Measurements from ENCODE around the gene SULT1A1.

The SULT1A1 gene

GRCh38 chr16:28585674-28586073 is 24.2 kb downstream of the SULT1A1 start:
- Histone ChIP-seq H3K27me3 (ENCODE audit: insufficient read depth, poor library complexity, severe bottlenecking) (no peaks in the 10 kb centered on the region), H3K27ac (replicated peaks) (no peak overlapping the region), H3K4me3 (replicated peaks; ENCODE audit: insufficient read depth, low read length) (no peak overlapping the region)
- TF ChIP-seq GABPA (IDR thresholded peaks at IDR 0.05; ENCODE audit: low read depth) (no peak), CTCF (IDR thresholded peaks at IDR 0.05; ENCODE audit: insufficient read depth, low read length) (no peak), REST (IDR thresholded peaks at IDR 0.05; ENCODE audit: insufficient replicate concordance, low read depth) (no peak), POLR2AphosphoS5 (IDR thresholded peaks at IDR 0.05; ENCODE audit: low read depth) (no peak), SPI1 (IDR thresholded peaks at IDR 0.05; ENCODE audit: borderline replicate concordance, low read depth) (no peak)
- DNase-seq (ENCODE audit: low read depth in 1 of 2, low spot score in 1 of 2), result no peak

GRCh38 chr16:28580726-28581315 is 29.0 kb downstream of the SULT1A1 start:
- Histone ChIP-seq H3K4me3 (replicated peaks; ENCODE audit: insufficient read depth, low read length) (no peak overlapping the region), H3K27ac (replicated peaks) (no peak overlapping the region), H3K27me3 (ENCODE audit: insufficient read depth, poor library complexity, severe bottlenecking) (no peaks in the 10 kb centered on the region)
- no peak for TF ChIP-seq GABPA (IDR thresholded peaks at IDR 0.05; ENCODE audit: low read depth)
- TF ChIP-seq CTCF (IDR thresholded peaks at IDR 0.05; ENCODE audit: insufficient read depth, low read length), result no peak
- TF ChIP-seq SPI1 (IDR thresholded peaks at IDR 0.05; ENCODE audit: borderline replicate concordance, low read depth), result no peak
- DNase-seq (ENCODE audit: low read depth in 1 of 2, low spot score in 1 of 2), result no peak

- Histone ChIP-seq H3K27me3 (ENCODE audit: insufficient read depth, poor library complexity, severe bottlenecking) (no peaks in the 10 kb centered on the region), H3K27ac (replicated peaks) (no peak overlapping the region), H3K4me3 (replicated peaks; ENCODE audit: insufficient read depth, low read length) (no peak overlapping the region)
- DNase-seq (ENCODE audit: low read depth in 1 of 2, low spot score in 1 of 2), result no peak
- TF ChIP-seq SPI1 (IDR thresholded peaks at IDR 0.05; ENCODE audit: borderline replicate concordance, low read depth) (no peak), CTCF (IDR thresholded peaks at IDR 0.05; ENCODE audit: insufficient read depth, low read length) (no peak)
Measured at GRCh38 chr16:28575446-28576109, 34.3 kb downstream of the SULT1A1 start.

- no peak for DNase-seq (ENCODE audit: low read depth in 1 of 2, low spot score in 1 of 2)
- Histone ChIP-seq H3K4me3 (replicated peaks; ENCODE audit: insufficient read depth, low read length) (no peak overlapping the region), H3K27ac (replicated peaks) (no peak overlapping the region), H3K27me3 (ENCODE audit: insufficient read depth, poor library complexity, severe bottlenecking) (no peaks in the 10 kb centered on the region)
- TF ChIP-seq CTCF (IDR thresholded peaks at IDR 0.05; ENCODE audit: insufficient read depth, low read length) (no peak), SPI1 (IDR thresholded peaks at IDR 0.05; ENCODE audit: borderline replicate concordance, low read depth) (no peak), GABPA (IDR thresholded peaks at IDR 0.05; ENCODE audit: low read depth) (no peak), POLR2AphosphoS5 (IDR thresholded peaks at IDR 0.05; ENCODE audit: low read depth) (no peak), REST (IDR thresholded peaks at IDR 0.05; ENCODE audit: insufficient replicate concordance, low read depth) (no peak)
Measured at GRCh38 chr16:28574925-28575324, 34.9 kb downstream of the SULT1A1 start.

All from HL-60 (cell line).